Neural progenitor cell (in vitro differentiated cells): Measurements from ENCODE around the gene ARMH1. TPM values are rescaled to one million over a fixed set of nuclear protein-coding genes. Genes with fewer than 3 reads are reported as not detected.

Source experiments
- DNase-seq: peaks from one replicate; pipeline ENCODE4 v3.0.0-alpha.2; 2016; ENCODE audit warnings: low spot score
- H2AFZ ChIP-seq: fragments of 200-600 bp; sonication (generic); replicated peaks from 2 replicates; pipeline ENCODE4 v1.6.1; 2016; ENCODE audit warnings: antibody characterized with exemption
- H3F3A ChIP-seq: fragments of 200-600 bp; sonication (generic); 2 replicates; pipeline ENCODE4 v1.6.1; 2016; ENCODE audit warnings: antibody characterized with exemption, low read depth
- H3K27ac ChIP-seq: fragments of 200-600 bp; sonication (generic); 2 replicates; pipeline ENCODE4 v1.5.1; 2016; ENCODE audit warnings: mild to moderate bottlenecking
- H3K27me3 ChIP-seq: fragments of 200-600 bp; sonication (generic); 2 replicates; pipeline ENCODE4 v1.6.1; 2016; ENCODE audit warnings: mild to moderate bottlenecking, moderate library complexity
- H3K36me3 ChIP-seq: fragments of 200-600 bp; sonication (generic); 2 replicates; pipeline ENCODE4 v1.5.1; 2016
- H3K4me1 ChIP-seq: fragments of 200-600 bp; sonication (generic); 2 replicates; pipeline ENCODE4 v1.6.1; 2016; ENCODE audit warnings: mixed run types
- H3K4me2 ChIP-seq: fragments of 200-600 bp; sonication (generic); 2 replicates; pipeline ENCODE4 v1.6.1; 2016
- H3K4me3 ChIP-seq: fragments of 200-600 bp; sonication (generic); 2 replicates; pipeline ENCODE4 v1.5.1; 2016
- H3K79me2 ChIP-seq: fragments of 200-600 bp; sonication (generic); 2 replicates; pipeline ENCODE4 v1.6.1; 2016; ENCODE audit warnings: low read depth
- H3K9ac ChIP-seq: fragments of 200-600 bp; sonication (generic); 2 replicates; pipeline ENCODE4 v1.6.1; 2016
- H3K9me3 ChIP-seq: fragments of 200-600 bp; sonication (generic); 2 replicates; pipeline ENCODE4 v1.5.1; 2016; ENCODE audit warnings: low read depth
- H4K20me1 ChIP-seq: fragments of 200-600 bp; sonication (generic); 2 replicates; pipeline ENCODE4 v1.6.1; 2016; ENCODE audit warnings: low read depth
- H3K27ac Mint-ChIP-seq: 3 replicates; pipeline ENCODE4 v1.8.0; 2021; ENCODE audit warnings: mixed read lengths
- H3K27me3 Mint-ChIP-seq: 2 replicates; pipeline ENCODE4 v1.8.0; 2022; ENCODE audit warnings: low read depth, mild to moderate bottlenecking, inconsistent platforms, moderate library complexity, mixed read lengths; ENCODE audit not compliant: insufficient read depth
- H3K36me3 Mint-ChIP-seq: 3 replicates; pipeline ENCODE4 v1.8.0; 2021; ENCODE audit warnings: mixed read lengths
- H3K4me1 Mint-ChIP-seq: 3 replicates; pipeline ENCODE4 v1.8.0; 2021; ENCODE audit warnings: mixed read lengths
- H3K4me3 Mint-ChIP-seq: 3 replicates; pipeline ENCODE4 v1.8.0; 2021; ENCODE audit warnings: mild to moderate bottlenecking, moderate library complexity, mixed read lengths
- H3K9me3 Mint-ChIP-seq: 3 replicates; pipeline ENCODE4 v1.8.0; 2020; ENCODE audit warnings: mixed read lengths
- EZH2 ChIP-seq: fragments of 200-600 bp; sonication (generic); IDR thresholded peaks from 2 replicates; pipeline ENCODE4 v1.6.1; 2017; ENCODE audit warnings: antibody characterized with exemption, mild to moderate bottlenecking, moderate library complexity
- EZH2phosphoT487 ChIP-seq: fragments of 200-600 bp; sonication (generic); IDR thresholded peaks from 2 replicates; pipeline ENCODE4 v1.6.1; 2017; ENCODE audit warnings: antibody characterized with exemption
- total RNA-seq: library from RNA; depleted of rRNA; stranded (reverse); fragments of >200 nt; gene quantifications from 2 replicates; pipeline ENCODE4 v1.2.3, GENCODE V29; 2015; ENCODE audit warnings: low replicate concordance
- TF ChIP-seq, protein P1 (sequence below): fragments of 200-600 bp; sonication (generic); IDR thresholded peaks from 2 replicates; pipeline ENCODE4 v1.5.1; 2017; ENCODE audit warnings: antibody characterized with exemption, mild to moderate bottlenecking

Gene ARMH1
- total RNA-seq, 1 donor from 2014 or later = 3.6 TPM

DNA sequence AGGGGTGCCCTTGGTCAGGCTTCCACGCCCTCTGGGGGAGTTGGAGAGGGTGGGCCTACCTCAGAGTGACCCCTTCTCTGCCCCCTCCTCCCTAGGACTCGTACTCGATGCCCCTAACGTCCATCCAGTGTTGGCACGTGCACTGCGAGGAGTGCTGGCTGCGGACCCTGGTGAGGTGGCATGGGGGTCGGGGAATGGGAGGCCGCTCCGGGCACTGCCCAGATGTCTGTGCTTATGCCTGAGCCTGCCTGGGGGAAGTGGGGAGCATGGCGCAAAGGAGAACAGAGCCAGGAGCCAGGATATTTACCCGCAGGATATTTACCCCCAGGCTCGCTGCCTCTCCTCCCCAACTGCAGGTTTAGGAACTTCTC is 24.7 kb upstream of the ARMH1 start:
- peak overlapping the region; percentile 65 for H3K4me2 ChIP-seq
- Mint-ChIP-seq H3K36me3 (peaks cover 18% of the 10 kb centered on the region), H3K9me3 (no peaks in the 10 kb centered on the region), H3K27me3 (peaks cover 8% of the 10 kb centered on the region), H3K4me1 (peaks cover 36% of the 10 kb centered on the region), H3K4me3 (no peak overlapping the region), H3K27ac (no peak overlapping the region)
- H3K36me3 ChIP-seq = no peaks in the 10 kb centered on the region
- H3K27me3 ChIP-seq = no peaks in the 10 kb centered on the region
- no peak overlapping the region for H3K9ac ChIP-seq
- H2AFZ ChIP-seq = no peak overlapping the region
- peaks cover 63% of the 10 kb centered on the region for H4K20me1 ChIP-seq
- H3K4me1 ChIP-seq = peaks cover 19% of the 10 kb centered on the region
- no peak overlapping the region for H3K4me3 ChIP-seq
- H3K27ac ChIP-seq = no peak overlapping the region
- no peak for DNase-seq
- H3K9me3 ChIP-seq = no peaks in the 10 kb centered on the region
- no peak for TF ChIP-seq EZH2phosphoT487
- TF ChIP-seq, protein P1, sequence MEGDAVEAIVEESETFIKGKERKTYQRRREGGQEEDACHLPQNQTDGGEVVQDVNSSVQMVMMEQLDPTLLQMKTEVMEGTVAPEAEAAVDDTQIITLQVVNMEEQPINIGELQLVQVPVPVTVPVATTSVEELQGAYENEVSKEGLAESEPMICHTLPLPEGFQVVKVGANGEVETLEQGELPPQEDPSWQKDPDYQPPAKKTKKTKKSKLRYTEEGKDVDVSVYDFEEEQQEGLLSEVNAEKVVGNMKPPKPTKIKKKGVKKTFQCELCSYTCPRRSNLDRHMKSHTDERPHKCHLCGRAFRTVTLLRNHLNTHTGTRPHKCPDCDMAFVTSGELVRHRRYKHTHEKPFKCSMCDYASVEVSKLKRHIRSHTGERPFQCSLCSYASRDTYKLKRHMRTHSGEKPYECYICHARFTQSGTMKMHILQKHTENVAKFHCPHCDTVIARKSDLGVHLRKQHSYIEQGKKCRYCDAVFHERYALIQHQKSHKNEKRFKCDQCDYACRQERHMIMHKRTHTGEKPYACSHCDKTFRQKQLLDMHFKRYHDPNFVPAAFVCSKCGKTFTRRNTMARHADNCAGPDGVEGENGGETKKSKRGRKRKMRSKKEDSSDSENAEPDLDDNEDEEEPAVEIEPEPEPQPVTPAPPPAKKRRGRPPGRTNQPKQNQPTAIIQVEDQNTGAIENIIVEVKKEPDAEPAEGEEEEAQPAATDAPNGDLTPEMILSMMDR = no peak
- no peak for TF ChIP-seq EZH2
- peaks cover 35% of the 10 kb centered on the region for H3F3A ChIP-seq
- H3K79me2 ChIP-seq = no peaks in the 10 kb centered on the region

DNA sequence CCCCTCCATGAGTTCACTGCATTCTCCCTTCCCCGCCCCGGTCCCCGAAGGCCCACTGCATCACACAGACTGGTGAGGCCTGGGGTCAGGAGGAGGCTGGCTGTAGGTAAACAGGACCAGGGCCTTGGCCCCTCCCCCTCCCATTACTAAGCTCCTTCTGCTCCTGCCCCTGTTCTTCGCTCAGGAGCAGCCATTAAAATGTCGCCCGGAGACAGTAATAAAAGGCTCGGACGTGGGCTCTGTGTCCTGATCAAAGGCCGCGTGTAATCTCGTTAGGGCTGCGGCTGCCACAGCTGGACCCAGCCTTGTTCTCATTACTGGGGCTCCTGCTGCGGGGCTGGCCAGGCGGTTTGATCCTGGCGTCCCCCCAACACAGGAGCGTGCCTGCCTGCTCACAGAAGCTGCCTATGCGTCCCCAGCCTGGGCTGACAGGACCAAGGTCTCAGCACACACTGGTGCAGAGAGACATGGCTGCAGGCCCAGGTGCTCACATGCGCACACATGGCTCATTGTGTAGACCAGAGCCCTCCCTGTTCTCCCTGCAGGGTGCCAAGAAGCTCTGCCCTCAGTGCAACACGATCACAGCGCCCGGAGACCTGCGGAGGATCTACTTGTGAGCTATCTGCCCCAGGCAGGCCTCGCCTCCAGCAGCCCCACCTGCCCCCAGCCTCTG is 24.2 kb upstream of the ARMH1 start:
- H3K27me3 ChIP-seq = no peaks in the 10 kb centered on the region
- TF ChIP-seq EZH2 (no peak), EZH2phosphoT487 (peak; percentile 78)
- TF ChIP-seq, protein P1 = no peak
- Mint-ChIP-seq H3K36me3 (peaks cover 15% of the 10 kb centered on the region), H3K27me3 (peaks cover 8% of the 10 kb centered on the region), H3K9me3 (no peaks in the 10 kb centered on the region), H3K4me3 (no peak overlapping the region), H3K27ac (no peak overlapping the region), H3K4me1 (peaks cover 36% of the 10 kb centered on the region)
- no peak overlapping the region for H3K4me3 ChIP-seq
- no peaks in the 10 kb centered on the region for H3K79me2 ChIP-seq
- H3K9ac ChIP-seq = no peak overlapping the region
- no peaks in the 10 kb centered on the region for H3K9me3 ChIP-seq
- H3K4me1 ChIP-seq = peaks cover 19% of the 10 kb centered on the region
- no peaks in the 10 kb centered on the region for H3K36me3 ChIP-seq
- no peak overlapping the region for H3K27ac ChIP-seq
- H4K20me1 ChIP-seq = peaks cover 67% of the 10 kb centered on the region
- DNase-seq = peak; percentile 88
- H3K4me2 ChIP-seq = peak overlapping the region; percentile 65
- H3F3A ChIP-seq = peaks cover 35% of the 10 kb centered on the region
- H2AFZ ChIP-seq = no peak overlapping the region

DNA sequence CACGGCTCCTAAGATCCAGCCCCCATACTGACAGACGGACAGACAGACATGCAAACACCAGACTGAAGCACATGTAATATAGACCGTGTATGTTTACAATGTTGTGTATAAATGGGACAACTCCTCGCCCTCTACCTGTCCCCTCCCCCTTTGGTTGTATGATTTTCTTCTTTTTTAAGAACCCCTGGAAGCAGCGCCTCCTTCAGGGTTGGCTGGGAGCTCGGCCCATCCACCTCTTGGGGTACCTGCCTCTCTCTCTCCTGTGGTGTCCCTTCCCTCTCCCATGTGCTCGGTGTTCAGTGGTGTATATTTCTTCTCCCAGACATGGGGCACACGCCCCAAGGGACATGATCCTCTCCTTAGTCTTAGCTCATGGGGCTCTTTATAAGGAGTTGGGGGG is 23.4 kb upstream of the ARMH1 start:
- Histone ChIP-seq H3F3A (peaks cover 39% of the 10 kb centered on the region), H4K20me1 (peaks cover 74% of the 10 kb centered on the region), H3K79me2 (no peaks in the 10 kb centered on the region), H3K9ac (no peak overlapping the region), H3K27me3 (no peaks in the 10 kb centered on the region), H3K27ac (no peak overlapping the region), H3K9me3 (no peaks in the 10 kb centered on the region), H3K4me1 (peaks cover 24% of the 10 kb centered on the region), H3K4me3 (no peak overlapping the region), H3K4me2 (no peak overlapping the region), H2AFZ (no peak overlapping the region), H3K36me3 (no peaks in the 10 kb centered on the region)
- H3K27me3 Mint-ChIP-seq = peaks cover 8% of the 10 kb centered on the region
- no peak for DNase-seq
- H3K4me1 Mint-ChIP-seq = peaks cover 36% of the 10 kb centered on the region
- H3K36me3 Mint-ChIP-seq = peaks cover 15% of the 10 kb centered on the region
- no peak overlapping the region for H3K27ac Mint-ChIP-seq
- H3K9me3 Mint-ChIP-seq = no peaks in the 10 kb centered on the region
- TF ChIP-seq, protein P1 = no peak
- TF ChIP-seq EZH2 (no peak), EZH2phosphoT487 (no peak)
- H3K4me3 Mint-ChIP-seq = no peak overlapping the region
